Cardiac muscle cell (in vitro differentiated cells and primary cell): ENCODE data around the gene IL20RB. TPM values are rescaled to one million over a fixed set of nuclear protein-coding genes. Genes with fewer than 3 reads are reported as not detected.

Experiments used
- DNase-seq, 2 donors: peaks; one replicate each; pipeline versions ENCODE4 v3.0.0 to v3.0.0-alpha.2; 2010 to 2017; ENCODE audit warnings: low read depth in 1 of 2, low spot score in 1 of 2
- H3K27ac ChIP-seq: fragments of 200-600 bp; sonication (generic); 2 replicates; pipeline ENCODE4 v1.5.1; 2016
- H3K27me3 ChIP-seq: fragments of 200-600 bp; sonication (generic); 2 replicates; pipeline ENCODE4 v1.6.0; 2016; ENCODE audit warnings: control low read depth
- H3K36me3 ChIP-seq: fragments of 200-600 bp; sonication (generic); 2 replicates; pipeline ENCODE4 v1.5.1; 2016; ENCODE audit warnings: control low read depth
- H3K4me1 ChIP-seq: fragments of 200-600 bp; sonication (generic); 2 replicates; pipeline ENCODE4 v1.8.1; 2017; ENCODE audit warnings: low read depth, mild to moderate bottlenecking, mixed run types
- H3K4me3 ChIP-seq: fragments of 200-600 bp; sonication (generic); 2 replicates; pipeline ENCODE4 v1.5.1; 2016; ENCODE audit warnings: mild to moderate bottlenecking
- H3K9me3 ChIP-seq: fragments of 200-600 bp; sonication (generic); 2 replicates; pipeline ENCODE4 v1.5.1; 2017; ENCODE audit warnings: low read depth, mild to moderate bottlenecking, control low read depth
- CTCF ChIP-seq: IDR thresholded peaks from 2 replicates; pipeline ENCODE4 v1.5.1; 2012; ENCODE audit warnings: low read depth, mild to moderate bottlenecking, low read length
- polyA plus RNA-seq: library from polyadenylated mRNA; unstranded; fragments of >200 nt; fragmentation: Nextera tagmentation; extraction: Ambion mirVana; gene quantifications from 2 replicates; pipeline ENCODE4 v1.2.1, GENCODE V29; 2016
- total RNA-seq: library from RNA; depleted of rRNA; stranded (reverse); fragments of >200 nt; gene quantifications from 2 replicates; pipeline ENCODE4 v1.2.3, GENCODE V29; 2016

Gene IL20RB
- total and polyA plus RNA-seq, 2 experiments from 2014 or later = 0.59 to 0.77 TPM

- Histone ChIP-seq H3K27me3 (no peaks in the 10 kb centered on the region), H3K4me1 (peaks cover 9% of the 10 kb centered on the region), H3K9me3 (no peaks in the 10 kb centered on the region), H3K27ac (no peak overlapping the region), H3K36me3 (no peaks in the 10 kb centered on the region), H3K4me3 (no peak overlapping the region)
- no peak for DNase-seq
- TF ChIP-seq CTCF = no peak
Observed at GRCh38 chr3:136914739-136915138, 43.0 kb upstream of the IL20RB start.

GRCh38 chr3:136916223-136916622, 41.6 kb upstream of the IL20RB start:
- H3K4me3 ChIP-seq = no peak overlapping the region
- H3K36me3 ChIP-seq = no peaks in the 10 kb centered on the region
- H3K4me1 ChIP-seq = peaks cover 9% of the 10 kb centered on the region
- H3K27ac ChIP-seq = no peak overlapping the region
- no peaks in the 10 kb centered on the region for H3K9me3 ChIP-seq
- no peak for TF ChIP-seq CTCF
- no peaks in the 10 kb centered on the region for H3K27me3 ChIP-seq
- DNase-seq = no peak

- H3K27ac ChIP-seq = no peak overlapping the region
- DNase-seq = peak in 1 of 2 donors; percentile 31
- peaks cover 9% of the 10 kb centered on the region for H3K4me1 ChIP-seq
- TF ChIP-seq CTCF = no peak
- H3K27me3 ChIP-seq = no peaks in the 10 kb centered on the region
- H3K36me3 ChIP-seq = no peaks in the 10 kb centered on the region
- no peak overlapping the region for H3K4me3 ChIP-seq
- H3K9me3 ChIP-seq = no peaks in the 10 kb centered on the region
Observed at GRCh38 chr3:136919799-136920580, 37.8 kb upstream of the IL20RB start.

- no peaks in the 10 kb centered on the region for H3K36me3 ChIP-seq
- no peak for DNase-seq
- H3K27ac ChIP-seq = no peak overlapping the region
- no peaks in the 10 kb centered on the region for H3K9me3 ChIP-seq
- TF ChIP-seq CTCF = no peak
- peaks cover 9% of the 10 kb centered on the region for H3K4me1 ChIP-seq
- H3K27me3 ChIP-seq = no peaks in the 10 kb centered on the region
- H3K4me3 ChIP-seq = no peak overlapping the region
Observed at GRCh38 chr3:136920904-136921611, 36.7 kb upstream of the IL20RB start.

- no peak for DNase-seq
- TF ChIP-seq CTCF = no peak
Observed at GRCh38 chr3:136925425-136926190, 32.2 kb upstream of the IL20RB start.

More at GRCh38 chr3:136925425-136926190, 32.2 kb upstream of the IL20RB start:
- no peaks in the 10 kb centered on the region for H3K27me3 ChIP-seq
- no peak overlapping the region for H3K27ac ChIP-seq
- H3K36me3 ChIP-seq = peaks cover 13% of the 10 kb centered on the region
- no peaks in the 10 kb centered on the region for H3K9me3 ChIP-seq
- H3K4me3 ChIP-seq = no peak overlapping the region
- no peaks in the 10 kb centered on the region for H3K4me1 ChIP-seq
